ENCODE results near the gene ZNF432.

The ZNF432 gene

DNA sequence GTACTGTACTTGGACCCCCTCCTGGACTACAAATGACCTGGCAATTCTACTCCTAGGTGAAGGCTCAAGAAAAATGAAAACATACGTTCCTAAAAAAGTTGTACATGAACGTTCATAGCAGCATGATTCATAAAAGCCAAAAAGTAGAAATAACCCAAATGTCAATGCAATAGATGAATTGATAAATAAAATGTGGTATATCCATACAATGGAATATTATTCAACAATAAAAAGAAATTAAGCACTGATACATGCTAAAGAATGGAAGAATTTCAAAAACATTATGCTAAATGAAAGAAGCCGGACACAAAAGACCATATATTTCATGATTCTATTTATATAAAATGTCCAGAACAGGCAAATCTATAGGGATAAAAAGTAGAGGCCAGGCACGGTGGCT, 9.5 kb downstream of the ZNF432 start:
- no peak for DNase-seq
- Histone ChIP-seq H2AK5ac (ENCODE audit: low read length, severe bottlenecking) (no peak overlapping the region), H3K23ac (ENCODE audit: low read length in 2 of 2) (no peak overlapping the region), H3K36me3 (ENCODE audit: control insufficient read depth in 1 of 2, insufficient read depth in 2 of 2, low read depth in 1 of 2, low read length in 2 of 2) (peaks cover 42 to 92% of the 10 kb centered on the region in 2 experiments), H4K91ac (ENCODE audit: low read length) (no peak overlapping the region), H3K9ac (ENCODE audit: low read length) (no peak overlapping the region), H3K4me2 (ENCODE audit: low read length, poor library complexity, severe bottlenecking) (no peak overlapping the region), H2BK12ac (ENCODE audit: low read length in 2 of 2) (no peak overlapping the region), H3K27me3 (ENCODE audit: control insufficient read depth in 1 of 2, insufficient read depth in 1 of 2, low read length in 2 of 2) (no peaks in the 10 kb centered on the region), H3K79me1 (replicated peaks; ENCODE audit: low read length, poor library complexity, severe bottlenecking) (peaks cover 11% of the 10 kb centered on the region), H2BK5ac (ENCODE audit: low read depth, low read length, poor library complexity, severe bottlenecking) (no peak overlapping the region), H3K18ac (ENCODE audit: low read depth in 1 of 2, low read length in 2 of 2) (no peak overlapping the region), H3K14ac (ENCODE audit: low read length in 2 of 2) (no peak overlapping the region), H3K9me3 (ENCODE audit: control insufficient read depth, low read length) (peaks cover 90% of the 10 kb centered on the region), H4K8ac (ENCODE audit: low read length) (no peak overlapping the region), H2BK15ac (ENCODE audit: low read depth, poor library complexity, severe bottlenecking) (no peak overlapping the region), H3K4me3 (ENCODE audit: insufficient read depth in 1 of 2, low read depth in 1 of 2, low read length in 2 of 2) (peak overlapping the region in 1 of 2 experiments; percentile 30), H3K27ac (ENCODE audit: low read length, poor library complexity, severe bottlenecking) (no peak overlapping the region), H2AFZ (ENCODE audit: low read depth, low read length) (no peak overlapping the region), H3K4ac (ENCODE audit: low read depth in 1 of 2, low read length in 2 of 2) (no peak overlapping the region), H3K4me1 (ENCODE audit: control insufficient read depth, insufficient read depth, low read depth, low read length) (no peaks in the 10 kb centered on the region), H2BK120ac (ENCODE audit: low read depth, low read length) (no peak overlapping the region)
- 100% methylated on average over 1 of the region's 4 CpGs for WGBS

GRCh38 chr19:52034051-52034728, 14.4 kb downstream of the ZNF432 start:
- Histone ChIP-seq H4K8ac (ENCODE audit: low read length) (no peak overlapping the region), H3K4me1 (ENCODE audit: control insufficient read depth, insufficient read depth, low read depth, low read length) (no peaks in the 10 kb centered on the region), H3K14ac (ENCODE audit: low read length in 2 of 2) (no peak overlapping the region), H3K23ac (ENCODE audit: low read length in 2 of 2) (no peak overlapping the region), H3K9ac (ENCODE audit: low read length) (no peak overlapping the region), H3K18ac (ENCODE audit: low read depth in 1 of 2, low read length in 2 of 2) (no peak overlapping the region), H3K9me3 (ENCODE audit: control insufficient read depth, low read length) (peaks cover 88% of the 10 kb centered on the region), H3K27me3 (ENCODE audit: control insufficient read depth in 1 of 2, insufficient read depth in 1 of 2, low read length in 2 of 2) (no peaks in the 10 kb centered on the region), H2BK120ac (ENCODE audit: low read depth, low read length) (no peak overlapping the region), H3K27ac (ENCODE audit: low read length, poor library complexity, severe bottlenecking) (no peak overlapping the region), H2BK5ac (ENCODE audit: low read depth, low read length, poor library complexity, severe bottlenecking) (no peak overlapping the region), H3K79me1 (replicated peaks; ENCODE audit: low read length, poor library complexity, severe bottlenecking) (peaks cover 5% of the 10 kb centered on the region), H3K4me3 (ENCODE audit: insufficient read depth in 1 of 2, low read depth in 1 of 2, low read length in 2 of 2) (peak overlapping the region in 1 of 2 experiments; percentile 55), H2BK12ac (ENCODE audit: low read length in 2 of 2) (no peak overlapping the region), H2AK5ac (ENCODE audit: low read length, severe bottlenecking) (no peak overlapping the region), H3K4ac (ENCODE audit: low read depth in 1 of 2, low read length in 2 of 2) (no peak overlapping the region), H4K91ac (ENCODE audit: low read length) (no peak overlapping the region), H3K4me2 (ENCODE audit: low read length, poor library complexity, severe bottlenecking) (no peak overlapping the region), H3K36me3 (ENCODE audit: control insufficient read depth in 1 of 2, insufficient read depth in 2 of 2, low read depth in 1 of 2, low read length in 2 of 2) (peaks cover 29 to 72% of the 10 kb centered on the region in 2 experiments), H2BK15ac (ENCODE audit: low read depth, poor library complexity, severe bottlenecking) (no peak overlapping the region), H2AFZ (ENCODE audit: low read depth, low read length) (no peak overlapping the region)
- 98% methylated on average over 10 of the region's 12 CpGs for WGBS
- DNase-seq, result peak; percentile 25

GRCh38 chr19:52028780-52029123, 19.9 kb downstream of the ZNF432 start:
- peak overlapping the region; percentile 90 for H3K4me2 ChIP-seq (ENCODE audit: low read length, poor library complexity, severe bottlenecking)
- no peak overlapping the region for H2BK15ac ChIP-seq (ENCODE audit: low read depth, poor library complexity, severe bottlenecking)
- H3K9me3 ChIP-seq (ENCODE audit: control insufficient read depth, low read length), result peaks cover 50% of the 10 kb centered on the region
- WGBS, result 10% methylated on average over 4 of the region's 5 CpGs
- peaks cover 20 to 42% of the 10 kb centered on the region in 2 experiments for H3K36me3 ChIP-seq (ENCODE audit: control insufficient read depth in 1 of 2, insufficient read depth in 2 of 2, low read depth in 1 of 2, low read length in 2 of 2)
- no peak overlapping the region for H3K4ac ChIP-seq (ENCODE audit: low read depth in 1 of 2, low read length in 2 of 2)
- H2AK5ac ChIP-seq (ENCODE audit: low read length, severe bottlenecking), result no peak overlapping the region
- no peaks in the 10 kb centered on the region for H3K4me1 ChIP-seq (ENCODE audit: control insufficient read depth, insufficient read depth, low read depth, low read length)
- H2AFZ ChIP-seq (ENCODE audit: low read depth, low read length), result peak overlapping the region; percentile 6
- no peak overlapping the region for H3K23ac ChIP-seq (ENCODE audit: low read length in 2 of 2)
- no peak overlapping the region for H2BK120ac ChIP-seq (ENCODE audit: low read depth, low read length)
- peak overlapping the region; percentile 6 for H2BK5ac ChIP-seq (ENCODE audit: low read depth, low read length, poor library complexity, severe bottlenecking)
- peak overlapping the region; percentile 75 for H3K27ac ChIP-seq (ENCODE audit: low read length, poor library complexity, severe bottlenecking)
- H3K4me3 ChIP-seq (ENCODE audit: insufficient read depth in 1 of 2, low read depth in 1 of 2, low read length in 2 of 2), result peak overlapping the region; percentile 89 to 93
- no peak overlapping the region for H3K14ac ChIP-seq (ENCODE audit: low read length in 2 of 2)
- H4K8ac ChIP-seq (ENCODE audit: low read length), result peak overlapping the region; percentile 35
- no peak for DNase-seq
- H3K9ac ChIP-seq (ENCODE audit: low read length), result peak overlapping the region; percentile 98
- no peak overlapping the region for H2BK12ac ChIP-seq (ENCODE audit: low read length in 2 of 2)
- peak overlapping the region; percentile 22 to 97 for H3K18ac ChIP-seq (ENCODE audit: low read depth in 1 of 2, low read length in 2 of 2)
- peaks cover 18% of the 10 kb centered on the region for H3K79me1 ChIP-seq (replicated peaks; ENCODE audit: low read length, poor library complexity, severe bottlenecking)
- no peaks in the 10 kb centered on the region for H3K27me3 ChIP-seq (ENCODE audit: control insufficient read depth in 1 of 2, insufficient read depth in 1 of 2, low read length in 2 of 2)
- H4K91ac ChIP-seq (ENCODE audit: low read length), result no peak overlapping the region

- WGBS, result under 1% methylated on average over 53 of the region's 53 CpGs
- H3K9ac ChIP-seq (ENCODE audit: low read length), result peak within 1 kb of the TSS; percentile 98
- peak within 1 kb of the TSS; percentile 1 to 76 for H3K14ac ChIP-seq (ENCODE audit: low read length in 2 of 2)
- peak; percentile 92 for DNase-seq
- peaks cover 49% of the 10 kb centered on the region for H3K9me3 ChIP-seq (ENCODE audit: control insufficient read depth, low read length)
- H2BK5ac ChIP-seq (ENCODE audit: low read depth, low read length, poor library complexity, severe bottlenecking), result peak within 1 kb of the TSS; percentile 6
- H2BK15ac ChIP-seq (ENCODE audit: low read depth, poor library complexity, severe bottlenecking), result peak within 1 kb of the TSS; percentile 4
- H3K4me2 ChIP-seq (ENCODE audit: low read length, poor library complexity, severe bottlenecking), result peak within 1 kb of the TSS; percentile 90
- no peak within 1 kb of the TSS for H2AK5ac ChIP-seq (ENCODE audit: low read length, severe bottlenecking)
- peak within 1 kb of the TSS; percentile 89 to 93 for H3K4me3 ChIP-seq (ENCODE audit: insufficient read depth in 1 of 2, low read depth in 1 of 2, low read length in 2 of 2)
- peak within 1 kb of the TSS; percentile 59 for H2AFZ ChIP-seq (ENCODE audit: low read depth, low read length)
- peak within 1 kb of the TSS; percentile 75 for H3K27ac ChIP-seq (ENCODE audit: low read length, poor library complexity, severe bottlenecking)
- peak within 1 kb of the TSS; percentile 69 to 80 for H3K4ac ChIP-seq (ENCODE audit: low read depth in 1 of 2, low read length in 2 of 2)
- H4K91ac ChIP-seq (ENCODE audit: low read length), result peak within 1 kb of the TSS; percentile 85
- H3K36me3 ChIP-seq (ENCODE audit: control insufficient read depth in 1 of 2, insufficient read depth in 2 of 2, low read depth in 1 of 2, low read length in 2 of 2), result peaks cover 22 to 42% of the 10 kb centered on the region in 2 experiments
- H2BK120ac ChIP-seq (ENCODE audit: low read depth, low read length), result no peak within 1 kb of the TSS
- no peak within 1 kb of the TSS for H2BK12ac ChIP-seq (ENCODE audit: low read length in 2 of 2)
- peaks cover 22% of the 10 kb centered on the region for H3K79me1 ChIP-seq (replicated peaks; ENCODE audit: low read length, poor library complexity, severe bottlenecking)
- peak within 1 kb of the TSS; percentile 90 to 97 for H3K18ac ChIP-seq (ENCODE audit: low read depth in 1 of 2, low read length in 2 of 2)
- no peaks in the 10 kb centered on the region for H3K4me1 ChIP-seq (ENCODE audit: control insufficient read depth, insufficient read depth, low read depth, low read length)
- no peak within 1 kb of the TSS for H3K23ac ChIP-seq (ENCODE audit: low read length in 2 of 2)
- H3K27me3 ChIP-seq (ENCODE audit: control insufficient read depth in 1 of 2, insufficient read depth in 1 of 2, low read length in 2 of 2), result no peaks in the 10 kb centered on the region
- peak within 1 kb of the TSS; percentile 100 for H4K8ac ChIP-seq (ENCODE audit: low read length)
These were observed 20.4 kb downstream of the ZNF432 start, which contains the start of gene ZNF614 for GRCh38 chr19:52028027-52028779. TSS of gene ZNF614 (minus strand) at chr19:52028379. CDS start at chr19:52025745, 2,634 bp downstream.

All from mesenchymal stem cell (in vitro differentiated cells and primary cell).